AG08395 (cell line): ENCODE data around the gene CITED2.
A peak's percentile ranks its signal among the peaks of the same experiment; 100 is the strongest.

Source experiments
- DNase-seq: peaks from one replicate; pipeline ENCODE4 v3.0.0; 2012; ENCODE audit warnings: mixed read lengths, low spot score

The CITED2 gene

DNA sequence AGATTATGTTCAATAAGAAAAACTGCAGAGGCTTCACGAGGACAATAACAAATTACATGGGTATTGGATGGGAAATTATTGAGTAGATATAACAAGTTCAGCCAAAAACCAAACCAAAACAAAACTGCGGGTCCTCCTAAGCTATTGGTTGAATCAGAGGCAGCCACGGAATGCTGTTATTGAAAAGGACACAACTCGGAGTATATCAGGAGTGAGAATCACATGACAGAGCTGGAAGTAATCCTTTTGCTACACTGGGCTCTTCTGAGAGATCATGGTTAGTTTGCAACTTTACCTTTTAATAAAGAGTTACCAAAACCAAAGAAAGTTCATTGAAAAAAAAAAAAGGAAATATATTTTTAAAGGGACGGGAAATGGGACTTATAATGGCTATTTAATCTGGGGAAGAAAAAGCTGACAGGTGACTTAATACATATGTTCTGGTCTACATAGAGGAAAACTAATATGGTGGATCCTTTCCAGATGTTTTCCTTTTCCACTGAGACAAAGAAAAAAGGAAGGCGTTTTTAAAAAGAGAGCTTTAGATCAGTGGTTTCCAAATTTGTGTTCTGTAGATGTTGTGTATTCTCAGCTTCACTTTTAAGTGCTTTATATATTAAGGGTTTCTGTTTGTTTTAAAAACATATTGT is 6.9 kb upstream of the CITED2 start:
- DNase-seq: no peak

DNA sequence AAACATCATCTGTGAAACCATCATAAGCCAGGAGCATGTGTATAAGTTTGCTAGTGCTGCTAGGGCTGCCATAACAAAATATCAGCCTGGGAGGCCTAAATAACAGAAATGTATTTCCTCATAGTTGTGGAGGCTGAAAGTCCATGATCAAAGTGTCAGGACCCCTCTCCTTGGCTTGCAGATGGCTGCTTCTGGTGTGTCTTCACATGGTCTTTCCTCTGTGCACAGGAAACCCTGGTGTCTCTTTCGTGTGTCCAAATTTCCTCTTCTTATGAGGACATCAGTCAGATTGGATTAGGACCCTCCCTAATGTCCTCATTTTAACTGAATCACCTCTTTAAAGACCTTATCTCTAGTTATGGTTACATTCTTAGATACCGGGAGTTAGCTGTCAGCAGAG is 6.2 kb upstream of the CITED2 start:
- DNase-seq: no peak

DNA sequence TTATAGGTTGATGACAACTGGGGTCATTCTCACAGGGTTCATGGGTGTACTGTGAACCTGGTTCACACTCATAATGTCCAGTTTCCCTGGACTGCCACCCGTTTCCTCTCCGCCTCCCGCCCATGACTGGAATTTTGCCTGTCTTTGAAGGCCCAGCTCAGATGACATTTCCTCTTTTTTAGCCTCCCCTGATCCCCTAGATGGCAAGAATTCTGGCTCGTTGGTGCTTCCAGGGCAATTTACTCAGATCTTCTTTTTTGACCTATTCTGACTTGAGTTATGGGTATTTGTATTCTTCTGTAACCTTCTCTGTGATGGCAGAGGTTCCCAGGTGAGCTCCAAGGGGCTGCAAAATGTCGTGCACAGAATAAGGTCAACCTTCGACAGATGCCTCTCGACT is 5.7 kb upstream of the CITED2 start:
- no peak for DNase-seq

DNA sequence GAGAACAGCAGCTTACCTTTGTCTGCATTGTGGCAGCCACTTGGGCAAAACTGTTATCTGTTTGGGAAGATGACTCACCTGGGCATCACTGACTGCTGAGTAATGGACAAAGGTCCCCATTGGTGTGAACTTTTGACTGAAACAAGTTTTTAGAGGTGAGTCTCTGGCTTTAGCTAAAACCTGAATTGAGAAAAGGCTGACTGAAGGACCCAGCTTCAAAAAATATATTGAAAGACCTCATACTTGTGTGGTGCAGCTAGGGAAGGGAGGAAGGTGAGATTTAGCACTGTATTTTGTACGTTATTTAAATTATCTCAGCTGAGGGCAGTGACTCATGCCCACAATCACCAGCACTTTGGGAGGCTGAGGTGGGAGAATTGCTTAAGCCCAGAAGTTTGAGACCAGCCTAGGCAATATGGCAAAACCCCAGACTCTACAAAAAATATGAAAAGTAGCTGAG is 4.5 kb upstream of the CITED2 start:
- no peak for DNase-seq

DNA sequence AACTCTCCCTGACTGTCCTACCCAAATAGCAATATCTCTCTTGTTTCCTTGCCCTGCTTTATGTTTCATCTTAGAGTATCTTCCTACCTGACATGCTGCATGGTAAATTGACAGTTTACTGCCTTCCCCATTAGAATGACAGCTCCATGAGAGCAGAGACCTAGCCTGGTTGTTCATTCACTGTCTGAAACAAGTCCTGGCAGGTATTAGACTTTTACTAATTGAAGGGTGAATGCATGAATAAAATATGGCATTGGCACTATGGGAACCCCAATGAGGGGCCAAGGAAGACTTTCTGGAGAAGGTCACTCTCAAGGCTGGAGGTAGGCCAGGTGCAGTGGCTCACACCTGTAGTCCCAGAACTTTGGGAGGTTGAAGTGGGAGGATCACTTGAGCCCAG is 3.8 kb upstream of the CITED2 start:
- DNase-seq: no peak

DNA sequence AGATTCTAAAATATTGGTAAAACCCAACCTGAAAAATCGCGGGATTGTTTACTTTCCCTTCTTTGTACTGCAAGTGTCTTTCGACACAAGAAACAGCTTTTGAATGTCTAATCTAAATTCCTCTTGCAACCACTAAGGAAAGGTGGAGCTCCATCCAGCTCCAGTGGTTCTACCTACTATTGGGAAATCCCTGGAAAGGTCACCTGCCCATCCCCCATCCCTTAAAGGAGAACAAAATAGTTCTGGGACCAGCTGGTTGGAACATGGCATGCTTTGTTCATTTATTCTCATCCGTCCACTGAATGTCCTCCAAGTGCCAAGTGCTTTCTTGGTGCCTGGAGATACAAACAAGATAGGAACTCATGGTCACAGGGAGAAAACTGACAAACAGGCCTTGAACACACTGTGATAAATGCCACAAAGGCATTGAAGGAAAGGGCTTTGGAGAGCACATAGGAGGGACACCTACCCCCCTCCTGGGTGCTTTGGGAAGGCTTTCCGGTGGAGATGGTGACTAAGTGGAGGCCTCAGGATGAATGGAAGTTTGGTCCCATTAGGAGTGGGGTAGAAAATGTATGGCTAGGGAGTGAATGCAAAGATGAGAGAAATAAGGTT is 2.3 kb upstream of the CITED2 start:
- peak; percentile 44 for DNase-seq

DNA sequence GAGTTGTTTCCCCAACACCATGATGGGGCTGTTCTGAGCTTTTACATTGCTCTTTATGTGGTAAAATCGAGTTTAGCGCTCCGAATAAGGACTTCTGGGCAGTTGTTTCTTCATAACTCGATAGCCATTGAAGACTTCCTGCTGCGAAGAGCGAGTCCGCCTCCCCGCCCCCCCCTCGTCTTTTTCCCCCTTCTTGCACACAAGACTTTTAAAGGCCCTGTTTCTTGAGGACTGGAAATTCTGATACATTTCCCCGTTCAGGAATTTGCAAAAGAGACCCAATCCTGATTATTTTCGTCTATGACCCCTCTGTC is 1.5 kb upstream of the CITED2 start:
- DNase-seq: peak; percentile 35

DNA sequence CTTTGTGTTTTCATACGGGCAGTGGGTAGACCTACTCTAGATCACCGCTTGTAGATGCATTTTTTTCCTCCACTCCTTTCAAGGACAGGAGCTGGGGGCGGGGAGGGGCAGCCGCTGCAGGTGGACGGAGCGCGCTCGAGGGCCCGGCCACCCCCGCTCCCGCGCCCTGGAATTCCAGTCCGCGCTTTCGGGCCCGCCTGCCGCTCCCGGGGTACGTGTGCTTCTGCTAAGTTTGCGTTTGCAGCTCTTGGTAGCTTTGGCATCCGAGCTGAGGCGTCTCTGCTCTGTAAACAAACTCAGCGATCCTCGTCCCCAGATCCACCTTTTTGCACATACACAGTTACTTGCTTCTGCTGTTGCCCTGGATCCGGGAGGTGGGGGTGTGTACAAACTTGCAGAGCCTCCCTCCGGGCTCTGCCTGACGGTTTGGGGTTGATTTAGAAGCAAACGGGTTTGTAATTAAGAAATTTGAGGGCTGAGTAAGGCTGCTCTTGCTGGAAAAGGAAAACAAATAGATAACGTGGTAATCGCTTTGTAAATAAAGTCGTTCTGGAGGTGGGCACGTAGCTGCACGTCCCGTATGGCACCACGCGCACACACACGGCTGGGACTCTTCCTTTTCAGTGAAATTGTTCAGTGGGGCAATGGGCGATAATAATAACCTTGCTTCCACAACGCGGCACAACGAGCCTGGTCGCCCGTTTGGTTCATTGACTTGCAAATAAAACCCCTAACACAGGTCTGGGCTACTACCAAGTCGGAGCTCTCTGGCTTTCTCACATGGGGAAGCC is 973 bp upstream of the CITED2 start:
- DNase-seq: peak; percentile 85

DNA sequence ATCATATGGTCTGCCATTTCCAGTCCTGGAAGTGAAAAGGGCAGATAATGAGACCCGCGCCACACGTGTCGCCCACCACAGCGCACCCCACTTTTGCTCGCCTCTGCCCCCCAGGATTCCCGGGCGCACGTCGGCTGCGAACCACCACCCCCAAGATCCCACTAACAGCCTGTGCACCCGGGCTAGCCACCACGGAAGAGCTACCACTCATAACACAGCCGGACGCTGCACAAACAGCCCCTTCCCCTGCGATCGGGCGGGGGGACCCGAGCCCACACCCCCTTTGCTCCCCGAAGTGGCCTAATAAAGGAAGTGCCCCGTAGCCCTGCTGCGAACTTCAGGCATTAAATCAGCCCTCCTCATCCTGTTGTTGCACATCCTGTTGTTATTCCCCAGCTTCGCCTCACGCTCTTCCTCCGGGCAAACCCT is 506 bp downstream of the CITED2 start:
- no peak for DNase-seq

DNA sequence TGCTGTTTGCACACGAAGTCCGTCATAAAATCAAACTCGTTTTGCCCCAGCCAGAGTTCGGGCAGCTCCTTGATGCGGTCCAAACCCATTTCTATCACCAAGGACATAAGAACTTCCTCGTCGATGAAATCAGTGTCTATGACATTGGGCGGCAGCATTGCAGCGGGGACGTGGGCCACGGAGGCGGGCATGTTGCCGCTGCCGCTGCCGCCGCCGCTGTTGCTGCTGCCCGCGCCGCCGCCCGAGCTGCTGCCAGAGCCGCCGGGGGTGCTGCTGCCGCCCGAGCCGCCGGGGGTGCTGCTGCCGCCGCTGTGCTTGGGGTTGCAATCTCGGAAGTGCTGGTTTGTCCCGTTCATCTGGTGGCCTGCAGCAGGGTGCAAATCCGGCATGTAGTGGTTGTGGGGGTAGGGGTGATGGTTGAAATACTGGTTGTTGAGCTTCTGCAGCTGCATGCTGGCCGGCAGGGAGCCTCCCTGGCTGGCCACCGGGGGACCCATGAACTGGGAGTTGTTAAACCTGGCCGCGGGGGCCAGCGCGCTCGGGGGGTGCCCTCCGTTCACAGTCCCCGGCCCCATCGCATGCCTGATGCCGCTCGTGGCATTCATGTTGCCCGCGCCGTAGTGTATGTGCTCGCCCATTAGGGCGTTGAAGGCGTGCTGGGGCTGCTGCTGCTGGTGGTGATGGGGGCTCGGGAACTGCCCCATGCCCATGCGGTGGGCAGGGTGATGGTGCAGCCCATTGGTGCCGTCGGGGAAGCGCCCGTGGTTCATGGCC is 1.1 kb downstream of the CITED2 start:
- DNase-seq: peak; percentile 3

DNA sequence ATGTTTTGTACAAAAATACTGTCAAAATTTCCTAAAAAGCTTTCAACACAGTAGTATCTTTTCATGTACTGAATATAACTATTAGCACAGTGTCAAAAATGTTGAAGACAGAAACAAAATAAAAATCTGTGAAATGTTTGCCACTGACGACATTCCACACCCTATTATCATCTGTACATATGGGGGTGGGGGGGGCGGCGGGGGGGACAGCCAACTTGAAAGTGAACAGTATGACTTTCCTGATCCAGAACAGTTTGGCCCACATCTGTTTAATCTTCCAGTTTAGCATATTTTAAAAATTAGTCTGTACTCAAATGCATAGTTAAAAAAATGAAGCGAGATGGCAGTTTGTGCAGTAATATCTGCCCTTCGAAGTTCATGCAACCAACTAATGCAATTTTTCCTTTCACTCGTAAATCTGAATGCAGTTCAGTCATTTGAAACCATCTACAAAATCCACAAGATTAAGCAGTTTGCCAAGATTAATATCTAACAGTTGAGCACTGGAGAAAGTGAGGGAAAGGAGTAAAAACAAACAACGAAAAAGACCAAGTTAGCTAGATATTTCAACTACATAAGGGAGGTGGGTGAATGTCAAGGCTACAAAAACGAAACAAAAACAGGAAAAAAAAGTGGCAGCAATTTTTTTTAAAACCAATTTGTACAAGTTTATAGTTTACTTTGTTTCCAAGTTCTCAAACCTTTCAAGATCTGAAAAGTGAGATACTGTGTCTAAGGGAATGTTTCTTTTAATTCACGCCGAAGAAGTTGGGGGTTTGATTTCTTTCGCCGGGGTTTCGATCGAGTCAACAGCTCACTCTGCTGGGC is 1.9 kb downstream of the CITED2 start:
- no peak for DNase-seq

DNA sequence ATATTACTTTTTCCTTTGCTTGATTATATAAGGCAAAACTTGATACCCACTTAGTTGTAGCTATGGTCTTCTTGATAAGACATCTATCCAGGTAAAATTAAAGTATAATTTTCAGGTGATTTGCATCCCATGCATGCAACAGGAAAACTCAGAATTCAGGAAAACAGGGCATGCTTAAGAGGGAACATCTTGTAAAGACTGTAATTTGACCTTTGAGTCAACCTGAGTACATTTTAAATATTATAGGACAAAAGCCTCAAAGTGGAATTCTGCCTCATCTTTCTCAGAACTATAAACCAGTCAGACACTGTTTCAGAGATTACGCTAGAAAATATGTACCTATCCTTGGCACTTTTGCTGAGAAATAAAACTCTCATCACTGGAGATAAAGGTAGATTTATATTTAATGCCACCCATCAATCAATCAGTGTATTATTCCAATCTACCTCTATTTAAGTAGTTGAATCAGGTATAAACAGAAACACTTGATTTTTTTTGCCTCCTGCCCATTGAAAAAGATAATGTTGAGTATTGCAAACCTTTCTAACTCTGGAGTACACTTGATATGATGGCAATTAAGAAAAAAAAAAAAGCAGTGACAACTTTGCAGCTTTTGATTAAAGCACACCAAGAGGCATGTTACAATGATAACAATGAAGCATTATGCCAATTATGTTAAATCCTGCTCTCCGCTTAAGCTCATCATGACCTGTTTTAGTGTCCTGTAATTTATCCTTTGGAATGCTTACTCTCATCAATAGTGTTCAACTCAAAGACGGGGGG is 2.8 kb downstream of the CITED2 start:
- no peak for DNase-seq

DNA sequence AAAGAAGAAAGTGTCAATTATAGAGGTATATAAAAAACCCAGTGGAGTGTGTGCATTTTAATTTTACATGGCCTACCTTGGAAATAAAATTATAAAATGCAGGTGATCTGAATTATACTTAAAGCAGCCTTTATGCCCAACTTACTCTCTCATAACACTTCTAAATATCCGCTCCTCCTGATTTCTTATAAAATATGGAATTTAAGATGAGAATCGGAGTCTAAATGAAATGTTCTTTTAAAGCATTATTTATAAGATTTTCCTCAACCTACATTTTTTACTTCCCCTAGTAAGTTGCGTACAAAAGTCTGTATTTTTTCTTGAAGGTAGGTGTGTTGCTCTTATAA is 3.5 kb downstream of the CITED2 start:
- no peak for DNase-seq

DNA sequence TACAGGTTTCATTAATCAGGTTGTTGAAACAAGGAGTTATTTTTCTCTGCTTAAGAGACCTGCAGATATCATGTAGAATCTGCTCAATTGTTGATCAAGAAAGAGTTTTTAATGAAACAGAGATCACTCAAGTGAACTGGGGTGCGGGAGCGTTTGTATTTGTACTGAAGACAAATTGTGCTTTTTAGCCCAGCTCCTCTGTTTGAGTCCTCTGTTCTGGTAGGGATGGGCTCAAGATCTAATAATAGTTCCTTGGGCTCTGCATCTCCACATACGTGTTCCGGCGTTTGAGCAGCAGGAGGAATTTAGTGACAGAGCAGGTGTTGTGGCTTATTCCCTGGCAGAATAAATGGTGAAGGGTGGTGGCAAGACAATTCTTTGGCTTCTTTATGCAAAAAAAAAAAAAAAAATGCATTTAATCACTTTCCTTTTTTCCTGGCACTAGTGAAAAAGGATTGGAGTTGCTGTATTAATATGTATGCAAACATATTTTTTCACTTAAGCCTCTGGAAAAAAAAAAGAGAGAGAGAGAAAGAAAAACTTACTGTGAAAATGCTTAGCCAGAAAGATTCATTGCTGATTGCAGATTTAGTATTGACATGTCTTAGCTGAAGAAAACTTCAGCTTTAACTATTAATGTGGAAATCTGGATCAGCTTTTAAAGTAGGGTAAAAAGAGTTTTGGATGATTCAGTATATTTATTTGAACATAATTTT is 4.0 kb downstream of the CITED2 start:
- peak; percentile 30 for DNase-seq

DNA sequence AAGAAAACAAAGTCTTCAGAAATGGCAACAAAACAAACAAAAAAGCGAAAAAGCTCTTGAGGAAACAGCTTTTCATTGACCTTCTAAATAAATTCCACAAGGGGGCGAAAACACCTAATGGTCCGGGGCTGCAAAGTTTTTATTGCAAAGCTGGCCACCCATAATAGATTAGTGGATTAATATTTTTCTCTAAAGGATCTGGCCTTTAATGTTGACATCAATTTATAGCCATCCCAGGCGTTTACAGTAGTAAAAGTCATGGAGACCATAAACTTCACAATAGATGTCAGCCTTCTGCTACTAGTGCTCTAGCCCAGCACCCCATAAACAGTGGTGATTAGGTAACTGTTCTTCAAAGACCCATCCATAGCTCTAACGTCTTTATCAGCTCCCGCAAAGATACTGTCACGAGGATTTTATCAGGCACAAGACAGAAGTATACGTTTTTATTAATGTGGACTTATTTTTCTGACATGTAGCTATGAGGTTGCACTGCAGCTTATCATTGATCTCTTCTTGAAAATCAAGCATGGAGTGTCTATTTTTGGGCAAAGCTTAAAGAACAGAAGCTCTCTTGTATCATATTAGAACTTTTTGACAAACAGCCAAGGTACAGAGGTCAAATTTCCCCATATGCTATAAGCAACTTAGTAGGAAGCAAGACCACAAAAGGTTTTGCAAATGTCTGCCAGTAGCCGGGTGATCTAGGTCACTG is 4.7 kb downstream of the CITED2 start:
- peak; percentile 63 for DNase-seq

DNA sequence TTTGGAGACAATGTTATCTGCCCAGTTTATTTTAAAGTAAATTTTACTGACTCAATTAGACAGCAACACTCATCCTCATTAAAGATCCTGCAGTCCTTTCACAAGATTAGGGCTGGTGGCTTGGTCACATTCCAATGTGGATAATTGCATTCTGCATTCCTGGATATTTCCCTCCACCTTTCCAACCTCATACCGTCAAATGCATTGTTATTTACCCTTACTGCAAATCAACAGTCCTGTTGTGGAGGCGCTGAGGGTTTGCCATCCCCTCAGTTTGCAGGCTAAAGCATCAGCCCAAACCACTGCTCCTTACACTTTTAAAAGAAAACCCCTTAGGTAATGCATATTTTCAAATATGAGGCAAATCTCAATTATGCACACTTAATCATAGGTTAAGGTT is 5.4 kb downstream of the CITED2 start:
- no peak for DNase-seq

DNA sequence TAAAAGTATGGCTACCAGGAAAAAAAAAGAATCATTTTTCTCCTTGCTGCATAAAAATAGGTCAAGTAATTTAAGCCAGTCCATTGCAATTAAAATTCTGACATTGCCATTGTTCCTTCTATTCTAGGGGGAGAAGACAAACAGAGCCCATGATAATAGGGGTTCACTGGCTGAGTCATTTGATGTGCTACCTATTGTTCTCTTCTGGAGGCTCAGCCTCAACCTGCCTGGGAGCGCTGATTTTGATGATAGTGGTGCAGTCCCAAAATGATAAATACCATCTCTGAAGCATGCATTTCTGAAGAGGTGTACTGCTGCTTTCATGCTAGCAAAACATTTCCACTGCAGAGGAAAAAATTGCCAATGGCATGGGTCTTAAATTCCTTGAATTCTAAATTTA is 5.8 kb downstream of the CITED2 start:
- peak; percentile 5 for DNase-seq

DNA sequence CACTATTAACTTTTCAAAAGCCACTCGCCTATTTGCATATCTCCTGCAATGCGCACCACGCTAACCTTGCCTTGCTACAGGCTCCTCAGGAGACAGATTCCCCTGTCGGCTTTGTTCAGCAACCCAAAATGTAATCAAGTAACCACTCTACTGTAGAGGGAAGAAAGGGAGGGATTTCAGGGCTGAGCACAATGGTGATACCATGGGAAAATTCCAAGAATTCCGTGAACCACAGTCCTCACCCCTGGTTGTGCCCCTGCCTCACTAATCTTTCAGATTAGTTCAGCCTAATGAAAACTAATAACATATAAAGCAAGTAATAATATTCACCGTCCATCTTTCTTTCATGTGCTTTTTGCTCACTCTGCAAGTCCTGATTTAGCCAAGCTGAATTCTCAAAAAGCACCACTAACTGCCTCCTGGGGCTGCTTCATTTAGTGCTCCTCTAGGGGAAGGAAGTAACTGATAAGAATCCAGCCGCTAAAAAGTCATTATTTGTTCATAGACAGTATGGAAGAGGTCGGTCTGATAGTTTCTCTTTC is 6.6 kb downstream of the CITED2 start:
- no peak for DNase-seq

DNA sequence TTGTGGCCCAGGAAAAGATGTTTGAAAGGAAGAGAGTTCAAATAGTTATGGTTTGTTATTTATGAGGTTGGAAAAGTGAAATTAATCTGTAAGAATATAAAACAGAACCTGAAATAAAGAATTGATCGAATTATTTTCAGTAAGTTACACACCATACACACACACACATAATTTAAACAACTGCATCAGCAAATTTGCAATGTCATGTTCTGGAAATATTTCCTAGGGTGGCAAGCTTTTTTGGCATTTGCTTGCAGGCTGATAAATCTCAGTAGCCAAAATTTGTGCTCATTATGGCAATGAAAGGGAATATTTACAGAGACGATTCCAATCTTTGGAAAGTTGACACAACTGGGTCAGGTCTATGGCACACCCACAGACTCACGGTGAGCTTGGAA is 9.5 kb downstream of the CITED2 start:
- DNase-seq: no peak
